ENCODE measurements around the gene HS6ST3. TPM values are rescaled to one million over a fixed set of nuclear protein-coding genes. Genes with fewer than 3 reads are reported as not detected.

The HS6ST3 gene
- total and polyA plus RNA-seq, 2 donors (not counting 3 experiments of a cell fraction or from before 2014, with no cell fraction given), result 0.03 to 0.15 TPM

DNA sequence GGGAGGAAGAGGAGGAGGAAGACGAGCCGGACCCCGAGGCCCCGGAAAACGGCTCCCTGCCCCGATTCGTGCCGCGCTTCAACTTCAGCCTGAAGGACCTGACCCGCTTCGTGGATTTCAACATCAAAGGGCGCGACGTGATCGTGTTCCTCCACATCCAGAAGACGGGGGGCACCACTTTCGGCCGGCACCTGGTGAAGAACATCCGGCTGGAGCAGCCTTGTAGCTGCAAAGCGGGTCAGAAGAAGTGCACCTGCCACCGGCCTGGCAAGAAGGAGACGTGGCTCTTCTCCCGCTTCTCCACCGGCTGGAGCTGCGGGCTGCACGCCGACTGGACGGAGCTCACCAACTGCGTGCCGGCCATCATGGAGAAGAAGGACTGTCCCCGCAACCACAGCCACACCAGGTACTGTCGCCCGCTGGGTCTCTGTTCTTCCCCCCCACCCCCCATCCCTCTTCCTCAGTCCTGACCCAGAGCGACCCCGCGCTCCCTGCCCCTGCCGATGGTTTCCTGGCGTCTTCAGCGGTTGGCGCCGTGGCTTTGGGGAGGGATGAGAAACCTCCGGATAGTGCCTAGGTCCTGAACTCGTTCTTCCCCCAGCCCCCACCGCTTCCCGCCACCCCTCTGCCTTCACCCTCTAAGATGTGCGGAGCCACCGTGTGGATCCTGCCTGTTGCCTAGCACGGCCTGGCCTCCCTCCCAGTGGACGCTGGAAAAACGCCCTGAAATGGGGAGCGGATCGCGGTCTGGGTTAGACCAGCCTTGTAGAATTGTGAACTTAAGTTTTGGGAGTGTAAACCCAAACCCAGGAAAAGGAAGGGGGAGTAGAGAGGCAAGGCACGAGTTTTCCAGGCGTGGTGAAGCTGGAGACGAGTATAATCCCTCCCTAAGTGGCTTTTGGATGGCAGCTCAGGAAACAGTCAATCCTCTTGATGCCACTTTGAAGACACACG is 1.5 kb downstream of the HS6ST3 start:
- POLR2A ChIA-PET, result no interaction called here
- Histone ChIP-seq H3K4me3 (replicated peaks in 1 of 3; ENCODE audit: insufficient read depth in 1 of 3, low read depth in 1 of 3, low read length in 3 of 3) (peak overlapping the region in 1 of 3 experiments; percentile 42), H3K4me2 (ENCODE audit: insufficient read depth, low read length) (no peak overlapping the region), H3K4me1 (ENCODE audit: control insufficient read depth, extremely low read depth, insufficient read depth, low read length) (peaks cover 27% of the 10 kb centered on the region), H4K20me1 (replicated peaks; ENCODE audit: control insufficient read depth, extremely low read depth, insufficient read depth, low read length) (no peaks in the 10 kb centered on the region), H3K36me3 (ENCODE audit: control insufficient read depth in 2 of 2, extremely low read depth in 1 of 2, insufficient read depth in 2 of 2, low read length in 2 of 2) (no peaks in the 10 kb centered on the region), H3K79me2 (ENCODE audit: control insufficient read depth, insufficient read depth, low read length) (no peaks in the 10 kb centered on the region), H3K9ac (replicated peaks; ENCODE audit: extremely low read depth, insufficient read depth, low read length) (no peak overlapping the region), H2AFZ (ENCODE audit: low read depth, low read length) (peak overlapping the region; percentile 85), H3K9me1 (replicated peaks; ENCODE audit: control insufficient read depth, extremely low read depth, insufficient read depth, low read length) (no peaks in the 10 kb centered on the region), H3K27me3 (ENCODE audit: control insufficient read depth in 2 of 2, insufficient read depth in 2 of 2, low read length in 2 of 2) (peaks cover 34 to 38% of the 10 kb centered on the region in 2 experiments), H3K9me3 (replicated peaks; ENCODE audit: control insufficient read depth, insufficient read depth, low read length) (no peaks in the 10 kb centered on the region), H3K27ac (ENCODE audit: insufficient read depth, low read depth, low read length) (no peak overlapping the region)
- CTCF ChIA-PET, result interaction anchor here (1.1 to 1.9 kb wide), 2 partner anchors 33 to 71 kb away, joined by 3 to 4 read pairs; no protein-coding TSS in a partner anchor
- DNase-seq (ENCODE audit: low read depth, low spot score) (peak; percentile 12), FAIRE-seq (peak; percentile 24)
- dilution Hi-C loops (cut with MboI; ENCODE audit: extremely low pct_ligation_motif_present, low sequenced_read_pairs) (no loop called here), intact Hi-C loops (cut with micrococcal nuclease) (loop anchor here (5.0 kb wide), 1 partner anchor 64 kb away; no protein-coding TSS in a partner anchor)
- TF ChIP-seq POLR2AphosphoS5 (IDR thresholded peaks at IDR 0.05; ENCODE audit: insufficient read depth, low read depth, low read length) (no peak), JUN (IDR thresholded peaks at IDR 0.05; ENCODE audit: borderline replicate concordance, insufficient read depth, insufficient read length, low read depth) (no peak), POLR2A (IDR thresholded peaks at IDR 0.05; ENCODE audit: low read depth, low read length) (no peak), EZH2 (IDR thresholded peaks at IDR 0.05; ENCODE audit: borderline replicate concordance, low read depth, low read length, severe bottlenecking) (peak; percentile 45), GATA2 (IDR thresholded peaks at IDR 0.05; ENCODE audit: insufficient read depth, insufficient read length, low read depth, low read length) (no peak)
- TF ChIP-seq, protein P1, sequence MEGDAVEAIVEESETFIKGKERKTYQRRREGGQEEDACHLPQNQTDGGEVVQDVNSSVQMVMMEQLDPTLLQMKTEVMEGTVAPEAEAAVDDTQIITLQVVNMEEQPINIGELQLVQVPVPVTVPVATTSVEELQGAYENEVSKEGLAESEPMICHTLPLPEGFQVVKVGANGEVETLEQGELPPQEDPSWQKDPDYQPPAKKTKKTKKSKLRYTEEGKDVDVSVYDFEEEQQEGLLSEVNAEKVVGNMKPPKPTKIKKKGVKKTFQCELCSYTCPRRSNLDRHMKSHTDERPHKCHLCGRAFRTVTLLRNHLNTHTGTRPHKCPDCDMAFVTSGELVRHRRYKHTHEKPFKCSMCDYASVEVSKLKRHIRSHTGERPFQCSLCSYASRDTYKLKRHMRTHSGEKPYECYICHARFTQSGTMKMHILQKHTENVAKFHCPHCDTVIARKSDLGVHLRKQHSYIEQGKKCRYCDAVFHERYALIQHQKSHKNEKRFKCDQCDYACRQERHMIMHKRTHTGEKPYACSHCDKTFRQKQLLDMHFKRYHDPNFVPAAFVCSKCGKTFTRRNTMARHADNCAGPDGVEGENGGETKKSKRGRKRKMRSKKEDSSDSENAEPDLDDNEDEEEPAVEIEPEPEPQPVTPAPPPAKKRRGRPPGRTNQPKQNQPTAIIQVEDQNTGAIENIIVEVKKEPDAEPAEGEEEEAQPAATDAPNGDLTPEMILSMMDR (IDR thresholded peaks at IDR 0.05; ENCODE audit: extremely low read depth in 1 of 2, insufficient read depth in 1 of 2, low read depth in 1 of 2, low read length in 2 of 2), result no peak
- TF ChIP-seq, protein P2, sequence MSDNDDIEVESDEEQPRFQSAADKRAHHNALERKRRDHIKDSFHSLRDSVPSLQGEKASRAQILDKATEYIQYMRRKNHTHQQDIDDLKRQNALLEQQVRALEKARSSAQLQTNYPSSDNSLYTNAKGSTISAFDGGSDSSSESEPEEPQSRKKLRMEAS (IDR thresholded peaks at IDR 0.05; ENCODE audit: insufficient read depth, insufficient read length), result no peak
- no TSS peak for BruUV-seq (replicated peaks)

Measured in endothelial cell of umbilical vein (primary cell).